GM23338 (cell line): Measurements from ENCODE around the gene HMCES. TPM values are rescaled to one million over a fixed set of nuclear protein-coding genes. Genes with fewer than 3 reads are reported as not detected.
"Not testable (repeated sequence)": the region's sequence is repeated elsewhere in the genome, so short reads cannot be mapped to it uniquely, and the experiment has no call there.

ENCODE experiments used
- ATAC-seq: fragments of 200-7000 bp; cut with Tn5 transposase; 3 replicates; pipeline ENCODE4 v1.9.1; 2020
- DNase-seq: peaks from one replicate; pipeline ENCODE4 v3.0.0-alpha.2; 2015; ENCODE audit warnings: low spot score
- H2AFZ ChIP-seq: fragments of 200-600 bp; sonication (generic); 2 replicates; pipeline ENCODE4 v1.8.0; 2016; ENCODE audit warnings: antibody characterized with exemption, mild to moderate bottlenecking, moderate library complexity
- H3F3A ChIP-seq: fragments of 200-600 bp; sonication (generic); replicated peaks from 2 replicates; pipeline ENCODE4 v1.8.0; 2017; ENCODE audit warnings: antibody characterized with exemption, mixed run types, low read depth
- H3K27ac ChIP-seq: fragments of 200-600 bp; sonication (generic); 2 replicates; pipeline ENCODE4 v1.6.1; 2016; ENCODE audit warnings: low read depth
- H3K27me3 ChIP-seq: fragments of 200-600 bp; sonication (generic); 2 replicates; pipeline ENCODE4 v1.8.0; 2016; ENCODE audit warnings: mild to moderate bottlenecking, mixed run types, moderate library complexity; ENCODE audit not compliant: insufficient read depth
- H3K36me3 ChIP-seq: fragments of 200-600 bp; sonication (generic); 2 replicates; pipeline ENCODE4 v1.8.0; 2016; ENCODE audit warnings: mild to moderate bottlenecking; ENCODE audit not compliant: insufficient read depth
- H3K4me1 ChIP-seq: fragments of 200-600 bp; sonication (generic); 2 replicates; pipeline ENCODE4 v1.8.0; 2016; ENCODE audit warnings: mild to moderate bottlenecking, moderate library complexity; ENCODE audit not compliant: insufficient read depth
- H3K4me2 ChIP-seq: fragments of 200-600 bp; sonication (generic); 2 replicates; pipeline ENCODE4 v1.7.1; 2017; ENCODE audit warnings: mixed run types
- H3K4me3 ChIP-seq: fragments of 200-600 bp; sonication (generic); 2 replicates; pipeline ENCODE4 v1.6.1; 2016; ENCODE audit warnings: mixed run types
- H3K79me2 ChIP-seq: fragments of 200-600 bp; sonication (generic); replicated peaks from 2 replicates; pipeline ENCODE4 v1.8.0; 2017; ENCODE audit warnings: mild to moderate bottlenecking; ENCODE audit not compliant: insufficient read depth
- H3K9me2 ChIP-seq: fragments of 200-600 bp; sonication (generic); 2 replicates; pipeline ENCODE4 v1.8.0; 2017; ENCODE audit not compliant: insufficient read depth
- H4K20me1 ChIP-seq: fragments of 200-600 bp; sonication (generic); replicated peaks from 2 replicates; pipeline ENCODE4 v1.8.0; 2017; ENCODE audit warnings: mild to moderate bottlenecking; ENCODE audit not compliant: insufficient read depth
- H3K27ac Mint-ChIP-seq: 2 replicates; pipeline ENCODE4 v1.8.0; 2020; ENCODE audit warnings: inconsistent platforms, mild to moderate bottlenecking, moderate library complexity, mixed read lengths
- H3K27me3 Mint-ChIP-seq: 3 replicates; pipeline ENCODE4 v1.8.0; 2022; ENCODE audit warnings: low read depth, mild to moderate bottlenecking, moderate library complexity, mixed read lengths, inconsistent platforms; ENCODE audit not compliant: insufficient read depth, poor library complexity
- H3K36me3 Mint-ChIP-seq: 3 replicates; pipeline ENCODE4 v1.8.0; 2021; ENCODE audit warnings: low read depth, mild to moderate bottlenecking, inconsistent platforms, moderate library complexity, mixed read lengths
- H3K4me1 Mint-ChIP-seq: 3 replicates; pipeline ENCODE4 v1.8.0; 2020; ENCODE audit warnings: mild to moderate bottlenecking, inconsistent platforms, mixed read lengths
- H3K4me3 Mint-ChIP-seq: 3 replicates; pipeline ENCODE4 v1.8.0; 2021; ENCODE audit warnings: moderate library complexity, mild to moderate bottlenecking, inconsistent platforms, mixed read lengths
- H3K9me3 Mint-ChIP-seq: 3 replicates; pipeline ENCODE4 v1.8.0; 2020; ENCODE audit warnings: moderate library complexity, mild to moderate bottlenecking, inconsistent platforms, mixed read lengths
- CTCF ChIP-seq, 2 experiments: fragments of 200-600 bp in 1 of 2; sonication (generic) in 1 of 2; conservative IDR thresholded peaks; 2 replicates each; pipeline versions ENCODE4 v1.5.1 to v1.6.1; 2016 to 2017; ENCODE audit warnings: antibody characterized with exemption in 2 of 2, low read depth in 2 of 2, mild to moderate bottlenecking in 2 of 2, moderate library complexity in 1 of 2
- EZH2 ChIP-seq: fragments of 200-600 bp; sonication (generic); IDR thresholded peaks from one replicate; pipeline ENCODE4 v1.8.0; 2017; ENCODE audit warnings: antibody characterized with exemption, mild to moderate bottlenecking, low read depth; ENCODE audit not compliant: unreplicated experiment
- REST ChIP-seq: IDR thresholded peaks from one replicate; pipeline ENCODE4 v1.6.1; 2018; ENCODE audit warnings: antibody characterized with exemption; ENCODE audit not compliant: unreplicated experiment
- STAT1 ChIP-seq: IDR thresholded peaks from one replicate; pipeline ENCODE4 v1.6.1; 2016; ENCODE audit warnings: antibody characterized with exemption; ENCODE audit not compliant: unreplicated experiment
- ZNF114 ChIP-seq: fragments of 250-450 bp; sonication (Bioruptor Pico); IDR thresholded peaks from 2 replicates; pipeline ENCODE4 v1.5.0; 2020; ENCODE audit warnings: mild to moderate bottlenecking, moderate library complexity
- ZNF462 ChIP-seq: fragments of 250-450 bp; sonication (Bioruptor Pico); IDR thresholded peaks from 2 replicates; pipeline ENCODE4 v1.5.0; 2020; ENCODE audit warnings: mild to moderate bottlenecking, moderate library complexity
- polyA plus RNA-seq: library from polyadenylated mRNA; unstranded; fragments of >200 nt; fragmentation: Nextera tagmentation; extraction: Ambion mirVana; gene quantifications from 2 replicates; pipeline ENCODE4 v1.2.1, GENCODE V29; 2016
- total RNA-seq: library from RNA; depleted of rRNA; stranded (reverse); fragments of >200 nt; shearing (Covaris generic); gene quantifications from 2 replicates; pipeline ENCODE4 v1.2.3, GENCODE V29; 2014

The HMCES gene
- total and polyA plus RNA-seq, 2 experiments from 2014 or later, result 36.5 to 44.5 TPM

GRCh38 chr3:129245641-129246306, 32.9 kb upstream of the HMCES start:
- H3K4me3 Mint-ChIP-seq, H3K4me2 ChIP-seq, H3K9me2 ChIP-seq, H3K36me3 Mint-ChIP-seq, H4K20me1 ChIP-seq, H3K27ac ChIP-seq, H3K9me3 Mint-ChIP-seq, H2AFZ ChIP-seq, H3K27me3 ChIP-seq, H3K36me3 ChIP-seq, H3K27me3 Mint-ChIP-seq, H3F3A ChIP-seq, H3K27ac Mint-ChIP-seq, H3K4me3 ChIP-seq, H3K4me1 ChIP-seq: not testable (repeated sequence)
- peaks cover 21% of the 10 kb centered on the region for H3K4me1 Mint-ChIP-seq
- TF ChIP-seq CTCF (conservative IDR thresholded peaks at IDR 0.05; ENCODE audit: low read depth in 2 of 2), result peak; percentile 87 to 99
- DNase-seq, result peak; percentile 97
- peak; percentile 81 for ATAC-seq
- peaks cover 12% of the 10 kb centered on the region for H3K79me2 ChIP-seq

- Histone ChIP-seq H3K36me3 (0 out of 2 replicates have a peak, but pooled peaks cover under 1% of the 10 kb centered on the region), H3K27me3 (no peaks in the 10 kb centered on the region), H3K4me3 (no peak overlapping the region), H3F3A (no peaks in the 10 kb centered on the region), H2AFZ (no peak overlapping the region), H3K4me1 (peaks cover 5% of the 10 kb centered on the region; the same call in 1 of the 2 replicates), H3K79me2 (peaks cover 12% of the 10 kb centered on the region), H3K9me2 (no peaks in the 10 kb centered on the region), H4K20me1 (no peaks in the 10 kb centered on the region), H3K4me2 (no peak overlapping the region), H3K27ac (no peak overlapping the region)
- DNase-seq, result no peak
- no peaks in the 10 kb centered on the region; the same call in 2 of the 3 replicates for H3K36me3 Mint-ChIP-seq
- no peaks in the 10 kb centered on the region for H3K9me3 Mint-ChIP-seq
- no peak overlapping the region for H3K4me3 Mint-ChIP-seq
- H3K27me3 Mint-ChIP-seq, result peaks cover 8% of the 10 kb centered on the region
- no peak overlapping the region for H3K27ac Mint-ChIP-seq
- ATAC-seq, result no peak
- peaks cover 21% of the 10 kb centered on the region for H3K4me1 Mint-ChIP-seq
- TF ChIP-seq EZH2, result no peak
- TF ChIP-seq CTCF (conservative IDR thresholded peaks at IDR 0.05; ENCODE audit: low read depth in 2 of 2), result no peak
- TF ChIP-seq REST, result no peak
- no peak for TF ChIP-seq STAT1
- no peak for TF ChIP-seq ZNF114 (CRISPR knock-in tag)
- no peak for TF ChIP-seq ZNF462 (CRISPR knock-in tag)
These were observed 32.0 kb upstream of the HMCES start for GRCh38 chr3:129246636-129247035.
